Activated naive CD4-positive, alpha-beta T cell treated with anti-CD3 and anti-CD28 coated beads, Interleukin-2, amount 50 U/mL, for 24 hours (primary cell): ENCODE data around the gene SNX5.

ENCODE experiments used
- H3K27ac Mint-ChIP-seq: one replicate; pipeline ENCODE4 v1.8.0; 2021; ENCODE audit warnings: mild to moderate bottlenecking, mixed read lengths
- H3K27me3 Mint-ChIP-seq: one replicate; pipeline ENCODE4 v1.8.0; 2021; ENCODE audit warnings: mixed read lengths
- H3K36me3 Mint-ChIP-seq: one replicate; pipeline ENCODE4 v1.8.0; 2021; ENCODE audit warnings: mixed read lengths
- H3K4me1 Mint-ChIP-seq: one replicate; pipeline ENCODE4 v1.8.0; 2021; ENCODE audit warnings: mixed read lengths
- H3K4me3 Mint-ChIP-seq: one replicate; pipeline ENCODE4 v1.8.0; 2021; ENCODE audit warnings: mild to moderate bottlenecking, mixed read lengths
- H3K9me3 Mint-ChIP-seq: one replicate; pipeline ENCODE4 v1.8.0; 2021; ENCODE audit warnings: mixed read lengths

Gene SNX5

DNA sequence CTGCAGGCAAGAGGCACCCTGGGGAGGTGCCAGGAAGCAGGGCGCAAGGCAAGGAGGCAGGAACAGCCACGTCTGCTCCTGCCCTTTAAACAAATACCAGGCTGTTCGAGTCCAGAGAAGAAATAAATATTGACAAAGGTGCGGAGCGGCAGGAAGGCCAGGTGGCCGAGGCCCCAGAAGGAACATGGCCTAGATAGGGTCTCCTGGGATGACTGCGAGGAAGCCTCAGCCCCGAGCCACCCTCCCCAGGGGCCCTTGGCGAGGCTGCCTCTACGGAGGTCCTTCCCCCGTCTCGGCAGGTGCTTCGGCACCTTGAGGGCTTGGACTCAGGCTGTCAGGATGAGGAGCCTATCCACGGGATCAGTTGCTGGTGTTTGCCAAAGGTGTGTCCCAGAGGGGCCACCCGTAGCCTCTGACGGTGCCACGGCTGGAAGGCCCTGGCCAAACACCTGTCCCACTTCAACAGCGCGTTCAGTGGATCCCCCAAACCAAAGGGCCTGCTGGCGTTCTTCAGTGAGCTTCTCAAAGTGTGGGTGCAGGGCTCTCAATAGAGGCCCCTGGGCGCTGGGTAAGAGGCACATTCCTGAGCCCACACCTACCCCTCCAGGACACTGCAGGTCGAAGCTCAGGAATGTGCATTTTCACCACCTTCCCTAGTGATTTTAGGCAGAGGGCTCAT lies 39.8 kb downstream of the SNX5 start:
- Mint-ChIP-seq H3K27me3 (peaks cover 1% of the 10 kb centered on the region), H3K4me3 (no peak overlapping the region), H3K36me3 (no peaks in the 10 kb centered on the region), H3K27ac (no peak overlapping the region), H3K9me3 (no peaks in the 10 kb centered on the region), H3K4me1 (no peaks in the 10 kb centered on the region)

GRCh38 chr20:17928211-17928611 lies 40.4 kb downstream of the SNX5 start:
- Mint-ChIP-seq H3K4me1 (no peaks in the 10 kb centered on the region), H3K27me3 (peaks cover 1% of the 10 kb centered on the region), H3K36me3 (no peaks in the 10 kb centered on the region), H3K9me3 (no peaks in the 10 kb centered on the region), H3K27ac (no peak overlapping the region), H3K4me3 (no peak overlapping the region)

DNA sequence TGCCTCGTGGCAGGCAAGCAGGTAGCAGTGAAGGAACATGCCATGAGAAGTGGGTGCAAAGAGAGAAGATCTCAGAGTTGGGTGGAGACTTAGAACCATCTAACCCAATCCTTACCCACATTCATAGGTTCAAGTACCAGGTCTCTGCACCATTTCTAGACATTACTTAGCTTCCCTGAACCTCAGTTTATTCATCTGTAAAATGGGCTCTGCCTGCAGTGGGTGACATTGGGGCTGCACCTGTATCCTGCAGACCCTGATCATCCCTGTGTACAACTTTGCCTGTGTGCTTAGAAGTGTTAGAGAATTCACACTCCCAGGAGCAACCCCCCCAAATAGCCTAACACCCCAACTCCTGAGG lies 42.7 kb downstream of the SNX5 start:
- Mint-ChIP-seq H3K9me3 (no peaks in the 10 kb centered on the region), H3K36me3 (no peaks in the 10 kb centered on the region), H3K27me3 (peaks cover 1% of the 10 kb centered on the region), H3K4me1 (no peaks in the 10 kb centered on the region), H3K27ac (no peak overlapping the region), H3K4me3 (no peak overlapping the region)

- H3K27ac Mint-ChIP-seq: no peak overlapping the region
- H3K27me3 Mint-ChIP-seq: peaks cover 1% of the 10 kb centered on the region
- no peaks in the 10 kb centered on the region for H3K4me1 Mint-ChIP-seq
- H3K4me3 Mint-ChIP-seq: no peak overlapping the region
- H3K36me3 Mint-ChIP-seq: no peaks in the 10 kb centered on the region
- no peaks in the 10 kb centered on the region for H3K9me3 Mint-ChIP-seq
Measured at GRCh38 chr20:17925141-17925939, 43.3 kb downstream of the SNX5 start.

DNA sequence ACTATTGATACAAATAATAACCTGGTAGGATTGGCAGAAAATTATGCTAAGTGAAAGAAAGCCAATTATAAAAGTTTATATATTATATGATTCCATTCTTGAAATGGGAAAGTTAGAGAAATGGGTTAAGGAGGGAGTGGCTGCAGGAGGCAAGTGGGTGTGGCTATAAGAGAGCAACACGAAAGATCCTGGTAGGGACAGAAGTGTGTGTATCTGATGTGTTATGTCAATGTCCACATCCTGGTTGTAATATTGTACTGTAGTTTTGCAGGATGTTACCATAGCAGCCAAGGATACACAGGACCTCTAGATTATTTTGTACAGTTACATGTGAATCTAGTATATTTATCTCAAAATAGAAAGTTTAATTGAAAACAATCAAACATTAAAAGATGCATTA lies 46.8 kb downstream of the SNX5 start:
- H3K4me3 Mint-ChIP-seq: no peak overlapping the region
- no peaks in the 10 kb centered on the region for H3K27me3 Mint-ChIP-seq
- H3K9me3 Mint-ChIP-seq: no peaks in the 10 kb centered on the region
- H3K4me1 Mint-ChIP-seq: no peaks in the 10 kb centered on the region
- no peak overlapping the region for H3K27ac Mint-ChIP-seq
- H3K36me3 Mint-ChIP-seq: no peaks in the 10 kb centered on the region

- no peaks in the 10 kb centered on the region for H3K36me3 Mint-ChIP-seq
- no peak overlapping the region for H3K27ac Mint-ChIP-seq
- H3K27me3 Mint-ChIP-seq: no peaks in the 10 kb centered on the region
- no peak overlapping the region for H3K4me3 Mint-ChIP-seq
- no peaks in the 10 kb centered on the region for H3K4me1 Mint-ChIP-seq
- no peaks in the 10 kb centered on the region for H3K9me3 Mint-ChIP-seq
Measured at GRCh38 chr20:17919149-17919548, 49.4 kb downstream of the SNX5 start.

DNA sequence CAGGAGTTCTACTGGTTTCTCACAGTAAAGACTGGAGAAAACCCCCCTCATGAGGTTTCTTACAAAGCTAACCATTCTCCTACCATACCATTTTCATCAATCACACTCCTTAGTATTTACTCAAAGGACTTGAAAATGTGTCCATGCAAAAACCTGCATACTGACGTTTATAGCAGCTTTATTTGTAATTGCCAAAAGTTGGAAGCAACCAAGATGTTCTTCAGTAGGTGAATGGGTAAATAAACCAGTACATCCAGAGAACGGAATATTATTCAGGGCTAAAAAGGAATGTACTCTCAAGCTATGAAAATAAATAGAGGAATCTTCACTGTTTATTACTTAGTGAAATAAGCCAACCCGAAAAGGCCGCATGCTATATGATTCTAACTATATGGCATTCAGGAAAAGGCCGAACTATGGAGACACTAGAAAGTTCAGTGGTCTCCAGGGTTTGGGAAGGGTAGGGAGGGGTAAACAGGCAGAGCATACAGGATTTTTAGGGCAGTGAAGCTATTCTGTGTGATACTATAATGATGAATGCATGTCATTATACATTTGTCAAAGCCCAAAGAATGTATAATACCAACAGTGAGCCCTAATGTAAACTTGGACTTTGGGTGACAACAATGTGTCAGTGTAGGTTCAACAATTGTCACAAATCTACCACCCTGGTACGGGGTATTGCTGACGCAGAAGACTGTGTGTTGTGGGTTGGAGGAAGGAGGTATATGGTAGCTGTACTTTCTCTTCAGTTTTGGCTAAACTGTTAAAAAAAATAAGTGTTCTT lies 50.6 kb downstream of the SNX5 start:
- Mint-ChIP-seq H3K27ac (no peak overlapping the region), H3K4me3 (no peak overlapping the region), H3K4me1 (no peaks in the 10 kb centered on the region), H3K27me3 (peaks cover 2% of the 10 kb centered on the region), H3K9me3 (no peaks in the 10 kb centered on the region), H3K36me3 (no peaks in the 10 kb centered on the region)

GRCh38 chr20:17916433-17916891 lies 52.1 kb downstream of the SNX5 start:
- no peak overlapping the region for H3K4me3 Mint-ChIP-seq
- H3K4me1 Mint-ChIP-seq: no peaks in the 10 kb centered on the region
- no peaks in the 10 kb centered on the region for H3K36me3 Mint-ChIP-seq
- H3K27ac Mint-ChIP-seq: no peak overlapping the region
- H3K27me3 Mint-ChIP-seq: peaks cover 3% of the 10 kb centered on the region
- H3K9me3 Mint-ChIP-seq: no peaks in the 10 kb centered on the region

DNA sequence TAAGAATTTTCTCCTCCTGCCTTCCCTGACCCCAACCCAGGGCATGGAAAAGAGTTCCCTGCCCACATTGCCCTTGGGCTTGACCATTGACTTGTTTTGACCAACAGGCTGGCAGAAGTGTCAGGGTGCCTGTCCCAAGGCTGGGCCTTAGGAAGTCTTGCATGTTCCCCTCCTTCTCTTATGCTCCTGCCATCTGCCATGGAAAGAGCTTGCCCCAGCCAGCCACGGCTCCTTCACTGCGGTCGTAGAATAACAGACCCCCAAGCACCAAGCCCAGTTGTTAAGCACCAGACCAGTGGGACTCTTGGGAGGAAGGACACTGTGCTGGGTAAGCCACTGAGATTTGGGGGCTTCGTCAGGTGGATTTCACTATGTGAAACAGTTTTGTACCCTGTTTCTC lies 53.6 kb downstream of the SNX5 start:
- H3K9me3 Mint-ChIP-seq: no peaks in the 10 kb centered on the region
- H3K4me3 Mint-ChIP-seq: no peak overlapping the region
- peaks cover 5% of the 10 kb centered on the region for H3K27me3 Mint-ChIP-seq
- H3K4me1 Mint-ChIP-seq: no peaks in the 10 kb centered on the region
- H3K27ac Mint-ChIP-seq: no peak overlapping the region
- no peaks in the 10 kb centered on the region for H3K36me3 Mint-ChIP-seq

- Mint-ChIP-seq H3K36me3 (no peaks in the 10 kb centered on the region), H3K9me3 (no peaks in the 10 kb centered on the region), H3K27me3 (peaks cover 5% of the 10 kb centered on the region), H3K4me1 (no peaks in the 10 kb centered on the region), H3K27ac (no peak overlapping the region), H3K4me3 (no peak overlapping the region)
Measured at GRCh38 chr20:17912916-17913315, 55.7 kb downstream of the SNX5 start.

- no peaks in the 10 kb centered on the region for H3K9me3 Mint-ChIP-seq
- no peak overlapping the region for H3K4me3 Mint-ChIP-seq
- no peaks in the 10 kb centered on the region for H3K4me1 Mint-ChIP-seq
- peaks cover 5% of the 10 kb centered on the region for H3K27me3 Mint-ChIP-seq
- no peak overlapping the region for H3K27ac Mint-ChIP-seq
- no peaks in the 10 kb centered on the region for H3K36me3 Mint-ChIP-seq
Measured at GRCh38 chr20:17911927-17912326, 56.7 kb downstream of the SNX5 start.

- Mint-ChIP-seq H3K27ac (no peak overlapping the region), H3K27me3 (peaks cover 5% of the 10 kb centered on the region), H3K9me3 (no peaks in the 10 kb centered on the region), H3K36me3 (no peaks in the 10 kb centered on the region), H3K4me1 (no peaks in the 10 kb centered on the region), H3K4me3 (no peak overlapping the region)
Measured at GRCh38 chr20:17910828-17911294, 57.7 kb downstream of the SNX5 start.

- Mint-ChIP-seq H3K4me3 (no peak overlapping the region), H3K27ac (no peak overlapping the region), H3K9me3 (no peaks in the 10 kb centered on the region), H3K27me3 (peaks cover 5% of the 10 kb centered on the region), H3K4me1 (no peaks in the 10 kb centered on the region), H3K36me3 (no peaks in the 10 kb centered on the region)
Measured at GRCh38 chr20:17909869-17910321, 58.7 kb downstream of the SNX5 start.

GRCh38 chr20:17905544-17905943 lies 63.0 kb downstream of the SNX5 start:
- Mint-ChIP-seq H3K9me3 (no peaks in the 10 kb centered on the region), H3K36me3 (no peaks in the 10 kb centered on the region), H3K27ac (no peak overlapping the region), H3K4me3 (no peak overlapping the region), H3K27me3 (no peaks in the 10 kb centered on the region), H3K4me1 (no peaks in the 10 kb centered on the region)

- Mint-ChIP-seq H3K4me1 (no peaks in the 10 kb centered on the region), H3K9me3 (no peaks in the 10 kb centered on the region), H3K27me3 (no peaks in the 10 kb centered on the region), H3K36me3 (no peaks in the 10 kb centered on the region), H3K27ac (no peak overlapping the region), H3K4me3 (no peak overlapping the region)
Measured at GRCh38 chr20:17904027-17904426, 64.6 kb downstream of the SNX5 start.
